ENCODE data around the gene LRP5.

GRCh38 chr11:68293708-68294107, 18.7 kb upstream of the LRP5 start:
- no peak for TF ChIP-seq CTCF (IDR thresholded peaks at IDR 0.05)
- TF ChIP-seq POLR2A (IDR thresholded peaks at IDR 0.05), result no peak
- no peak for TF ChIP-seq EP300 (IDR thresholded peaks at IDR 0.05)
